AG09309 (cell line): ENCODE results near the gene UBE2I.

ENCODE experiments used
- DNase-seq: peaks from one replicate; pipeline ENCODE4 v3.0.0-alpha.2; 2010; ENCODE audit warnings: low read depth
- H3K4me3 ChIP-seq: 2 replicates; pipeline ENCODE4 v1.5.1; 2011; ENCODE audit warnings: mild to moderate bottlenecking, low read depth, low read length, moderate library complexity; ENCODE audit not compliant: control insufficient read depth
- CTCF ChIP-seq: IDR thresholded peaks from 2 replicates; pipeline ENCODE4 v1.5.1; 2011; ENCODE audit warnings: mild to moderate bottlenecking, low read depth, low read length, inconsistent platforms; ENCODE audit not compliant: insufficient read depth, control insufficient read depth; ENCODE audit errors: missing control alignments

UBE2I gene

DNA sequence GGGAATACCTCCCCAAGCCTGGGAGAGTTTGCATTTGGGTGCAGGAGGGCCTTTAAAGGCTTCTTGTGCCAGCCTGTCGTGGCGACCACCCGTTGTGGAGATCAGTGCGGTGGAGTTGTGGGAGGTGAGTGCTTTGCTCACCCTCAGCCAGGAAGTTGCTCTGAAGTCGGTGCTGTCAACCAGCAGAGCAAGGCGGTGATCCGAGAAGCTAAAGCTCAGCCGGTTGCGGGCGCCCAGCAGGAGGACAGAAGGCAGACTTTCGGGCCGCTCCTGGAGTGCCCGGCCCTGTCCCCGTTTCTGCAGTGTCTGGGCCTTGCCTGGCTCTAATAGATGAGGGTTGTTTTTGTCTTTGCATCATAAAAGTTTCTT is 1.4 kb downstream of the UBE2I start:
- peak overlapping the region; percentile 65 for H3K4me3 ChIP-seq
- DNase-seq: no peak
- TF ChIP-seq CTCF: no peak

GRCh38 chr16:1311212-1311737 is 1.8 kb downstream of the UBE2I start:
- no peak for DNase-seq
- no peak for TF ChIP-seq CTCF
- peak overlapping the region; percentile 65 for H3K4me3 ChIP-seq

DNA sequence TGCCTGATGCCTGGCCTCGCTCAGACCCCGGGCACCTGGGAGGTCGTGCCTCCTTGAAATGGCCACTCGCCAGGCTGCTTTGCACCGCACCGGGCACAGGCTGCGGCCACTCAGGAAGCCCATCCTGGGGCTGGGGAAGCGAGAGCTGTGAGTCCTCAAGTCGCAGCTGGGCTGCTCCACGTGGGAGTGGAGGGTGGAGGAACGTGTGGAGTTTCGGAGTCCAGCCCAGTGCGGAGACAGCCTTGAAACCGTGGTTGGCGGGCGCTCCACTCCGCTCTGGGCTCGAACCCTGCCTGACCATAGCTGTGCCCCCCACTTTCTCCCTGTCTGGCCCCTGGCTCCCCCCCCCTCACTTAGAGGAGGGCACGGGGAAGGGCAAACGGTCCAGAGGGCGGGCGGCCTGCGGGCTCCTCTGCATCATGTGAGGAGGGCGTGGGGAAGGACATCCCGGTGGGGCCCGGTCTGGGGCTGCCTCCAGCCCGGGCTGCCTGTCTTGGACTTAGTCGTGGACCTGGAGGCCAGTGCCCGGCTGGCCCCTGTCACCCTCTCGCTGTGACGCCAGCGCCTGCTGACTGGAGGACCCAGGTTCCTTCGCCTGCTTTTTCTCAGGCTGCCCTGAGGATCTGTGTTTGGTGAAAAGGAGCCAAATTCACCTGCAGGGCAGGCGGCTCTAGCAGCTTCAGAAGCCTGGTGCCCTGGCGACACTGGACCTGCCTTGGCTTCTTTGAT is 2.5 kb downstream of the UBE2I start:
- DNase-seq: no peak
- no peak for TF ChIP-seq CTCF
- H3K4me3 ChIP-seq: peak overlapping the region; percentile 65

DNA sequence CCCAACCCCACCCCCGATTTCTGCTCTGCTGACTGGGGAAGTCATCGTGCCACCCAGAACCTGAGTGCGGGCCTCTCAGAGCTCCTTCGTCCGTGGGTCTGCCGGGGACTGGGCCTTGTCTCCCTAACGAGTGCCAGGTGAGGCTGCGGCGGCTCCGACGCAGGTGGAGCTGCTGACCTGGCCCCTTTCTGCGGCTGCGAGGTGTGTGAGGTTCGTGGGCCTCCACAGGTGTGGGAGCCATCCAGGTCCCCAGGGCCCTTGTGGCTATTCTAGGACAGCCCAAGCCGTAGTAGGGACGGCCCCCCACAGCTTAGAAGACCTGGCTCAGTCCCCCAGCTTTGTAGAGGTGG is 3.0 kb downstream of the UBE2I start:
- H3K4me3 ChIP-seq: no peak overlapping the region
- TF ChIP-seq CTCF: no peak

GRCh38 chr16:1312903-1313302 is 3.5 kb downstream of the UBE2I start:
- DNase-seq: no peak
- H3K4me3 ChIP-seq: no peak overlapping the region
- TF ChIP-seq CTCF: no peak

More for the DNA sequence above, 3.0 kb downstream of the UBE2I start:
- no peak for DNase-seq

GRCh38 chr16:1313721-1314369 is 4.4 kb downstream of the UBE2I start:
- no peak for DNase-seq
- no peak overlapping the region for H3K4me3 ChIP-seq
- TF ChIP-seq CTCF: no peak
